ENCODE results near the gene ZMYND8.

GRCh38 chr20:47201074-47201730, 155.3 kb downstream of the ZMYND8 start:
- TF ChIP-seq SUPT20H (IDR thresholded peaks at IDR 0.05; ENCODE audit: borderline replicate concordance, control insufficient read depth, low read depth, low read length) (no peak), CTCF (IDR thresholded peaks at IDR 0.05 in 2 of 3, conservative IDR thresholded peaks at IDR 0.05 in 1 of 3; ENCODE audit: control insufficient read depth in 2 of 3, extremely low read depth in 1 of 3, insufficient read depth in 1 of 3, low read depth in 3 of 3, low read length in 3 of 3) (no peak), HCFC1 (IDR thresholded peaks at IDR 0.05; ENCODE audit: low read length) (no peak), USF1 (IDR thresholded peaks at IDR 0.05; ENCODE audit: borderline replicate concordance, extremely low read length, insufficient read depth, low read depth, low read length) (no peak), POLR2AphosphoS5 (IDR thresholded peaks at IDR 0.05; ENCODE audit: low read length) (no peak), ZSCAN29 (IDR thresholded peaks at IDR 0.05) (no peak), SUZ12 (IDR thresholded peaks at IDR 0.05; ENCODE audit: unreplicated experiment) (no peak), POLR2A (IDR thresholded peaks at IDR 0.05; ENCODE audit: low read depth, low read length) (no peak), ETV6 (conservative IDR thresholded peaks at IDR 0.05 in 1 of 2, IDR thresholded peaks at IDR 0.05 in 1 of 2; ENCODE audit: borderline replicate concordance in 1 of 2, low read depth in 1 of 2) (no peak; a peak in 1 of 4 replicates), E4F1 (IDR thresholded peaks at IDR 0.05; ENCODE audit: borderline replicate concordance, partially characterized antibody) (no peak), SKIL (IDR thresholded peaks at IDR 0.05; ENCODE audit: low read depth, poor library complexity, severe bottlenecking) (no peak), TBL1XR1 (IDR thresholded peaks at IDR 0.05; ENCODE audit: low read depth, low read length) (no peak), NKRF (conservative IDR thresholded peaks at IDR 0.05) (no peak)

Data from GM12878 (cell line).